HG03196 (cell line): ENCODE data around the gene AMOTL1.

Source experiments
- ATAC-seq: cut with Tn5 transposase; IDR thresholded peaks from one replicate; pipeline ENCODE4 v1.9.1; 2021; ENCODE audit not compliant: unreplicated experiment

Gene AMOTL1

GRCh38 chr11:94742665-94743064 lies 25.5 kb upstream of the AMOTL1 start:
- ATAC-seq, result no peak

- ATAC-seq, result no peak
These were observed 21.4 kb upstream of the AMOTL1 start for GRCh38 chr11:94746721-94747120.

- no peak for ATAC-seq
These were observed 21.0 kb upstream of the AMOTL1 start for GRCh38 chr11:94747146-94747545.

GRCh38 chr11:94747601-94748041 lies 20.5 kb upstream of the AMOTL1 start:
- no peak for ATAC-seq

GRCh38 chr11:94749369-94749768 lies 18.8 kb upstream of the AMOTL1 start:
- no peak for ATAC-seq

- no peak for ATAC-seq
These were observed 17.6 kb upstream of the AMOTL1 start for GRCh38 chr11:94750319-94751217.

- ATAC-seq, result no peak
These were observed 16.9 kb upstream of the AMOTL1 start for GRCh38 chr11:94751218-94751609.

GRCh38 chr11:94751786-94752185 lies 16.4 kb upstream of the AMOTL1 start:
- no peak for ATAC-seq

- no peak for ATAC-seq
These were observed 14.5 kb upstream of the AMOTL1 start for GRCh38 chr11:94753630-94754029.

GRCh38 chr11:94754335-94754734 lies 13.8 kb upstream of the AMOTL1 start:
- no peak for ATAC-seq

- ATAC-seq, result no peak
These were observed 13.3 kb upstream of the AMOTL1 start for GRCh38 chr11:94754819-94755218.

GRCh38 chr11:94755494-94755893 lies 12.7 kb upstream of the AMOTL1 start:
- ATAC-seq, result no peak

GRCh38 chr11:94757037-94757735 lies 11.0 kb upstream of the AMOTL1 start:
- ATAC-seq, result no peak

GRCh38 chr11:94758666-94759065 lies 9.5 kb upstream of the AMOTL1 start:
- no peak for ATAC-seq

- no peak for ATAC-seq
These were observed 8.6 kb upstream of the AMOTL1 start for GRCh38 chr11:94759522-94759921.

- ATAC-seq, result no peak
These were observed 7.9 kb upstream of the AMOTL1 start for GRCh38 chr11:94760296-94760695.

GRCh38 chr11:94762208-94762607 lies 5.9 kb upstream of the AMOTL1 start:
- no peak for ATAC-seq

GRCh38 chr11:94762995-94763394 lies 5.2 kb upstream of the AMOTL1 start:
- ATAC-seq, result no peak

GRCh38 chr11:94766713-94767206 lies 1.4 kb upstream of the AMOTL1 start:
- ATAC-seq, result no peak

- no peak for ATAC-seq
These were observed 865 bp upstream of the AMOTL1 start for GRCh38 chr11:94767291-94767690.

- no peak for ATAC-seq
These were observed 716 bp downstream of the AMOTL1 start for GRCh38 chr11:94768602-94769541.
